K562 (cell line): ENCODE results near the gene HARS1. TPM values are rescaled to one million over a fixed set of nuclear protein-coding genes. Genes with fewer than 3 reads are reported as not detected.

Source experiments
- ARHGAP35 ChIP-seq: fragments of 450-650 bp; IDR thresholded peaks from 2 replicates; pipeline ENCODE4 v1.6.1; 2018; ENCODE audit not compliant: partially characterized antibody
- ASH1L ChIP-seq: fragments of 450-650 bp; IDR thresholded peaks from 2 replicates; pipeline ENCODE4 v1.6.1; 2018; ENCODE audit warnings: borderline replicate concordance, mild to moderate bottlenecking, low read depth; ENCODE audit not compliant: partially characterized antibody
- ATF7 ChIP-seq: fragments of 450-650 bp; IDR thresholded peaks from 2 replicates; pipeline ENCODE4 v1.7.1; 2014; ENCODE audit warnings: mild to moderate bottlenecking, moderate library complexity
- BCOR ChIP-seq: fragments of 450-650 bp; IDR thresholded peaks from 2 replicates; pipeline ENCODE4 v1.6.1; 2016
- CBX8 ChIP-seq: fragments of 200-600 bp; sonication (generic); IDR thresholded peaks from 2 replicates; pipeline ENCODE4 v1.6.1; 2012; ENCODE audit warnings: borderline replicate concordance, mixed run types, low read depth, mild to moderate bottlenecking, moderate library complexity, mixed read lengths, low read length, control low read depth, inconsistent platforms; ENCODE audit not compliant: poor library complexity, severe bottlenecking; ENCODE audit errors: extremely low read depth
- HDAC2 ChIP-seq: fragments of 450-650 bp; IDR thresholded peaks from 2 replicates; pipeline ENCODE4 v1.6.1; 2016; ENCODE audit warnings: mild to moderate bottlenecking
- HMG20B ChIP-seq: fragments of 250-450 bp; sonication (Bioruptor Pico); IDR thresholded peaks from 2 replicates; pipeline ENCODE4 v1.5.0; 2021; ENCODE audit warnings: mild to moderate bottlenecking
- NFE2 ChIP-seq: IDR thresholded peaks from 2 replicates; pipeline ENCODE4 v1.6.1; 2014; ENCODE audit warnings: antibody characterized with exemption, low read depth
- PYGO2 ChIP-seq: fragments of 450-650 bp; IDR thresholded peaks from 2 replicates; pipeline ENCODE4 v1.6.1; 2016; ENCODE audit warnings: mild to moderate bottlenecking, missing genetic modification characterization, moderate library complexity, missing compliant biosample characterization
- SMARCA4 ChIP-seq: fragments of 450-650 bp; IDR thresholded peaks from 2 replicates; pipeline ENCODE4 v1.6.1; 2016
- TFAM ChIP-seq: fragments of 250-450 bp; sonication (Bioruptor Pico); conservative IDR thresholded peaks from 2 replicates; pipeline ENCODE4 v1.5.0; 2021; ENCODE audit warnings: mild to moderate bottlenecking, moderate library complexity
- ZC3H11A ChIP-seq: IDR thresholded peaks from 2 replicates; pipeline ENCODE4 v1.6.1; 2012; ENCODE audit warnings: low read depth, low read length, improper control_type of control experiment
- ZFP1 ChIP-seq: fragments of 450-650 bp; formaldehyde crosslinking; IDR thresholded peaks from 2 replicates; pipeline ENCODE4 v1.4.0; 2020; ENCODE audit warnings: mild to moderate bottlenecking, mixed read lengths
- ZNF668 ChIP-seq: fragments of 250-450 bp; sonication (Bioruptor Pico); IDR thresholded peaks from 2 replicates; pipeline ENCODE4 v1.8.0; 2022; ENCODE audit warnings: mild to moderate bottlenecking, inconsistent platforms
- ZNF830 ChIP-seq: fragments of 250-450 bp; sonication (Bioruptor Pico); IDR thresholded peaks from 2 replicates; pipeline ENCODE4 v1.5.0; 2021; ENCODE audit warnings: mild to moderate bottlenecking
- polyA plus RNA-seq, 8 experiments: library from polyadenylated mRNA; depleted of rRNA in 4 of 8; stranded (reverse) in 5 of 8; unstranded in 3 of 8; fragments of >200 nt; fragmentation: Nextera tagmentation in 2 of 8; fragmentation: Illumina TruSeq in 1 of 8; extraction: Ambion mirVana in 2 of 8; extraction: Trizol in 1 of 8; gene quantifications; 2 replicates each; pipeline versions ENCODE4 v1.2.1 to v1.2.3, GENCODE V29; 2011 to 2014; ENCODE audit warnings: inconsistent platforms in 1 of 8, missing spikeins in 1 of 8
- total RNA-seq, 7 experiments: library from RNA; depleted of rRNA in 6 of 7; stranded (reverse); fragments of >200 nt in 6 of 7; fragmentation: Illumina TruSeq in 2 of 7; extraction: Trizol in 2 of 7; gene quantifications; 2 replicates each; pipeline versions ENCODE4 v1.2.1 to v1.2.3, GENCODE V29; 2011 to 2021; ENCODE audit warnings: low replicate concordance in 1 of 7
- TF ChIP-seq, protein P1 (sequence below): fragments of 450-650 bp; IDR thresholded peaks from 2 replicates; pipeline ENCODE4 v1.6.1; 2016; ENCODE audit warnings: missing biosample characterization, missing genetic modification characterization
- TF ChIP-seq, protein P2 (sequence below): fragments of 450-650 bp; IDR thresholded peaks from 2 replicates; pipeline ENCODE4 v1.6.1; 2017; ENCODE audit warnings: antibody characterized with exemption, mild to moderate bottlenecking
- TF ChIP-seq, protein P3 (sequence below): IDR thresholded peaks from 3 replicates; pipeline ENCODE4 v1.6.1; 2011; ENCODE audit warnings: borderline replicate concordance, mild to moderate bottlenecking, moderate library complexity; ENCODE audit not compliant: insufficient read length; ENCODE audit errors: extremely low read depth
- TF ChIP-seq, protein P4 (sequence below): fragments of 250-450 bp; sonication (Bioruptor Pico); IDR thresholded peaks from 2 replicates; pipeline ENCODE4 v1.8.0; 2021; ENCODE audit warnings: moderate library complexity, mild to moderate bottlenecking, inconsistent platforms
- TF ChIP-seq, protein P5 (sequence below): sonication (generic); formaldehyde crosslinking; IDR thresholded peaks from 2 replicates; pipeline ENCODE4 v1.5.0; 2020; ENCODE audit warnings: missing genetic modification reagents

The HARS1 gene
- total and polyA plus RNA-seq, 9 of the 15 experiments (the other 6 are each of a cell fraction or from before 2014, with no cell fraction given), result 13.5 to 88.5 (median 75.2) TPM

DNA sequence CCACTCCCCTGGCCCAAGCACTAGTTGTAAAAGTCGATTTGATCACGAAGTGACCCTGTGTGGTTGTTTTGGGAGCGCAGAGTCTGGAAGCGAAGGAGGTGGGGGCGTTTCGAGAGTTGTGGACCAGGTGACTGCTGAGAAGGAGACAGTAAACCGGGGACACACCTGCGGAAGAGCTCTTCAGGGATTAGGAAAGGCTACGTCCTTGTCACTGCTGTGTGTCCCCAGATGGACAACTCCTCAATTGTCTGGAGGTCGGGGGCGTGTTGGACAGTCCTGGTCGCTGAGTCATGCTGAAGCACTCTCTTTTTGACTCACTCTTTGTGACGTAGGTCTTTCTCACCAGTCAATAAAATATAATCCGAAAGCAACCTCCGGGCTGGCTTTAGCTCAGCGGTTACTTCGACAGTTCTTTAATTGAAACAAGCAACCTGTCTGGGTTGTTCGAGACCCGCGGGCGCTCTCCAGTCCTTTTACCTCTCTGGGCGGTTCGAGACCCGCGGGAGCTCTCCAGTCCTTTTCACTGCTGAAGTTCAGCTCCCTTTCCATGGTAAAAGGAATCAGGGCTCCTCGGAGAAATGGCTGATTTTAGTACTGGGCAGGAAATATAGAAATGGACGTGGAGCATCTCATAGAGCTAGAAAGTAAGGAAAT is 19.9 kb upstream of the HARS1 start (continued):
- TF ChIP-seq HDAC2, result peak; percentile 53; the same call in 1 of the 2 replicates
- no peak for TF ChIP-seq CBX8
- peak; percentile 80 for TF ChIP-seq SMARCA4
- peak; percentile 95 for TF ChIP-seq ATF7
- no peak for TF ChIP-seq ZNF830 (CRISPR knock-in tag)
- no peak for TF ChIP-seq PYGO2 (tag)
- TF ChIP-seq ZFP1, result no peak
- no peak for TF ChIP-seq ASH1L
- TF ChIP-seq TFAM (CRISPR knock-in tag), result no peak
- peak; percentile 99 for TF ChIP-seq NFE2
- TF ChIP-seq, protein P1, sequence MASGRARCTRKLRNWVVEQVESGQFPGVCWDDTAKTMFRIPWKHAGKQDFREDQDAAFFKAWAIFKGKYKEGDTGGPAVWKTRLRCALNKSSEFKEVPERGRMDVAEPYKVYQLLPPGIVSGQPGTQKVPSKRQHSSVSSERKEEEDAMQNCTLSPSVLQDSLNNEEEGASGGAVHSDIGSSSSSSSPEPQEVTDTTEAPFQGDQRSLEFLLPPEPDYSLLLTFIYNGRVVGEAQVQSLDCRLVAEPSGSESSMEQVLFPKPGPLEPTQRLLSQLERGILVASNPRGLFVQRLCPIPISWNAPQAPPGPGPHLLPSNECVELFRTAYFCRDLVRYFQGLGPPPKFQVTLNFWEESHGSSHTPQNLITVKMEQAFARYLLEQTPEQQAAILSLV (tag), result no peak
- no peak for TF ChIP-seq HMG20B
- TF ChIP-seq, protein P2, sequence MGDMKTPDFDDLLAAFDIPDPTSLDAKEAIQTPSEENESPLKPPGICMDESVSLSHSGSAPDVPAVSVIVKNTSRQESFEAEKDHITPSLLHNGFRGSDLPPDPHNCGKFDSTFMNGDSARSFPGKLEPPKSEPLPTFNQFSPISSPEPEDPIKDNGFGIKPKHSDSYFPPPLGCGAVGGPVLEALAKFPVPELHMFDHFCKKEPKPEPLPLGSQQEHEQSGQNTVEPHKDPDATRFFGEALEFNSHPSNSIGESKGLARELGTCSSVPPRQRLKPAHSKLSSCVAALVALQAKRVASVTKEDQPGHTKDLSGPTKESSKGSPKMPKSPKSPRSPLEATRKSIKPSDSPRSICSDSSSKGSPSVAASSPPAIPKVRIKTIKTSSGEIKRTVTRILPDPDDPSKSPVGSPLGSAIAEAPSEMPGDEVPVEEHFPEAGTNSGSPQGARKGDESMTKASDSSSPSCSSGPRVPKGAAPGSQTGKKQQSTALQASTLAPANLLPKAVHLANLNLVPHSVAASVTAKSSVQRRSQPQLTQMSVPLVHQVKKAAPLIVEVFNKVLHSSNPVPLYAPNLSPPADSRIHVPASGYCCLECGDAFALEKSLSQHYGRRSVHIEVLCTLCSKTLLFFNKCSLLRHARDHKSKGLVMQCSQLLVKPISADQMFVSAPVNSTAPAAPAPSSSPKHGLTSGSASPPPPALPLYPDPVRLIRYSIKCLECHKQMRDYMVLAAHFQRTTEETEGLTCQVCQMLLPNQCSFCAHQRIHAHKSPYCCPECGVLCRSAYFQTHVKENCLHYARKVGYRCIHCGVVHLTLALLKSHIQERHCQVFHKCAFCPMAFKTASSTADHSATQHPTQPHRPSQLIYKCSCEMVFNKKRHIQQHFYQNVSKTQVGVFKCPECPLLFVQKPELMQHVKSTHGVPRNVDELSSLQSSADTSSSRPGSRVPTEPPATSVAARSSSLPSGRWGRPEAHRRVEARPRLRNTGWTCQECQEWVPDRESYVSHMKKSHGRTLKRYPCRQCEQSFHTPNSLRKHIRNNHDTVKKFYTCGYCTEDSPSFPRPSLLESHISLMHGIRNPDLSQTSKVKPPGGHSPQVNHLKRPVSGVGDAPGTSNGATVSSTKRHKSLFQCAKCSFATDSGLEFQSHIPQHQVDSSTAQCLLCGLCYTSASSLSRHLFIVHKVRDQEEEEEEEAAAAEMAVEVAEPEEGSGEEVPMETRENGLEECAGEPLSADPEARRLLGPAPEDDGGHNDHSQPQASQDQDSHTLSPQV, result peak; percentile 91
- no peak for TF ChIP-seq ZC3H11A
- TF ChIP-seq ZNF668 (CRISPR knock-in tag), result no peak
- TF ChIP-seq, protein P3, sequence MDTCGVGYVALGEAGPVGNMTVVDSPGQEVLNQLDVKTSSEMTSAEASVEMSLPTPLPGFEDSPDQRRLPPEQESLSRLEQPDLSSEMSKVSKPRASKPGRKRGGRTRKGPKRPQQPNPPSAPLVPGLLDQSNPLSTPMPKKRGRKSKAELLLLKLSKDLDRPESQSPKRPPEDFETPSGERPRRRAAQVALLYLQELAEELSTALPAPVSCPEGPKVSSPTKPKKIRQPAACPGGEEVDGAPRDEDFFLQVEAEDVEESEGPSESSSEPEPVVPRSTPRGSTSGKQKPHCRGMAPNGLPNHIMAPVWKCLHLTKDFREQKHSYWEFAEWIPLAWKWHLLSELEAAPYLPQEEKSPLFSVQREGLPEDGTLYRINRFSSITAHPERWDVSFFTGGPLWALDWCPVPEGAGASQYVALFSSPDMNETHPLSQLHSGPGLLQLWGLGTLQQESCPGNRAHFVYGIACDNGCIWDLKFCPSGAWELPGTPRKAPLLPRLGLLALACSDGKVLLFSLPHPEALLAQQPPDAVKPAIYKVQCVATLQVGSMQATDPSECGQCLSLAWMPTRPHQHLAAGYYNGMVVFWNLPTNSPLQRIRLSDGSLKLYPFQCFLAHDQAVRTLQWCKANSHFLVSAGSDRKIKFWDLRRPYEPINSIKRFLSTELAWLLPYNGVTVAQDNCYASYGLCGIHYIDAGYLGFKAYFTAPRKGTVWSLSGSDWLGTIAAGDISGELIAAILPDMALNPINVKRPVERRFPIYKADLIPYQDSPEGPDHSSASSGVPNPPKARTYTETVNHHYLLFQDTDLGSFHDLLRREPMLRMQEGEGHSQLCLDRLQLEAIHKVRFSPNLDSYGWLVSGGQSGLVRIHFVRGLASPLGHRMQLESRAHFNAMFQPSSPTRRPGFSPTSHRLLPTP, result peak; percentile 71
- no peak; the same call in 1 of the 2 replicates for TF ChIP-seq BCOR
- TF ChIP-seq, protein P4, sequence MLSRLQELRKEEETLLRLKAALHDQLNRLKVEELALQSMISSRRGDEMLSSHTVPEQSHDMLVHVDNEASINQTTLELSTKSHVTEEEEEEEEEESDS, result no peak
- no peak for TF ChIP-seq ARHGAP35
- TF ChIP-seq, protein P5, sequence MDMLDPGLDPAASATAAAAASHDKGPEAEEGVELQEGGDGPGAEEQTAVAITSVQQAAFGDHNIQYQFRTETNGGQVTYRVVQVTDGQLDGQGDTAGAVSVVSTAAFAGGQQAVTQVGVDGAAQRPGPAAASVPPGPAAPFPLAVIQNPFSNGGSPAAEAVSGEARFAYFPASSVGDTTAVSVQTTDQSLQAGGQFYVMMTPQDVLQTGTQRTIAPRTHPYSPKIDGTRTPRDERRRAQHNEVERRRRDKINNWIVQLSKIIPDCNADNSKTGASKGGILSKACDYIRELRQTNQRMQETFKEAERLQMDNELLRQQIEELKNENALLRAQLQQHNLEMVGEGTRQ (CRISPR knock-in tag), result no peak
